Stimulated activated CD8-positive, alpha-beta memory T cell treated with anti-CD3 and anti-CD28 coated beads, Interleukin-15, amount 100 ng/mL, for 1 hour (primary cell): Measurements from ENCODE around the gene MIR17HG.

ENCODE experiments used
- DNase-seq: peaks from one replicate; pipeline ENCODE4 v3.0.0-alpha.2; 2020; ENCODE audit warnings: low read depth

The MIR17HG gene

DNA sequence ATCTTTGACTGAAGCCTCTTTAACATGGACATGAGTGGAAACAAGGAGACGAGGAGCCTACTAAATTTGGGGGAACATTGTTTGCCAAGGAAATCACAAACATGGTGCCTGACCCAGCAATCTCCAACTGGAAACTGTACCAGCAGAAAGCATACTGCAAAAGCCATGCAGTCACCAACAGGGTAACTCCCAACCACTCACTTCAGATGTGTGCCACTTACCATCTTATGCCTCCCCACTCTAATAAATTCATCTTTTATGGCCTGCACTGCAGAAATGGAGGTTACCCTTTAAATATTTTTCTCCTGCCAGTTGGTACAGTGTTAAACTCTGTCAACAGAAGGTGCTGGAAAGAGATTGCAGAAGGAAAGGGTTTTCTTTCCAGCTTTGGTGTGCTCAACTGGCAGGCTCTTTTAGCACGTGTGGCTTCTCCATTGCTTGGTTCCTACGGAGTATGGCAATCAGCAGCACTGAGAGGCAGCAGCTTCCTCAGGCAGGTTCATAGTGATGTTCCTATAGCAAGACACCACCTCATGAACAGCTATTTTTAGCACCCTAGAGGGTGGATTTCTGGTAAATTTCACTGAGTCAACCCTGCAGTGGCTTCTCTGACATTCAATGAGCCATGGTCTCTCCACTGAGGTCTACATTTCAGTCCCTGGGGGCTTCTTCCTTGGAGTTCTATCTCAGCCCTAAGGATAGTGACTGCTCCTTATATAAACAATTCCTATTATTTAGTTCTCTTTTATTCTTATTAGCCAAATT is 21.4 kb downstream of the MIR17HG start:
- DNase-seq: no peak

DNA sequence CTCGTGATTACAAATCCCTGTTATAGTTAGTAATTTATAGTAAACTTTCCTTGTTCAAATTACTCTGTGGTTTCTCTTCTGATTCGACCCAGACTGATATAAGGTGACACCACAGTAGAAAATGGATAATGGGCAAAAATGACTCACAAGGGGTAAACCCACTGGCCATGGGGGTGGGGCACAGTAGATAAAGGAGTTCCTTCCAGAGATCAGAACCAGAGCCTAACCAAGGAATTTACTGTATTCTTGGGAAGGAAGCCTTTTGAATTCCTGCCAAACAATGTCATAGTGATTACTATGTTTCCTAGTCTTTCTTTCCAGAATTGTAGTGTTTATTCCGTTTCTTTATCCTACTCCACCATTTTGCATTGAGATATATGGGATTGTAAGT is 21.9 kb downstream of the MIR17HG start:
- no peak for DNase-seq

DNA sequence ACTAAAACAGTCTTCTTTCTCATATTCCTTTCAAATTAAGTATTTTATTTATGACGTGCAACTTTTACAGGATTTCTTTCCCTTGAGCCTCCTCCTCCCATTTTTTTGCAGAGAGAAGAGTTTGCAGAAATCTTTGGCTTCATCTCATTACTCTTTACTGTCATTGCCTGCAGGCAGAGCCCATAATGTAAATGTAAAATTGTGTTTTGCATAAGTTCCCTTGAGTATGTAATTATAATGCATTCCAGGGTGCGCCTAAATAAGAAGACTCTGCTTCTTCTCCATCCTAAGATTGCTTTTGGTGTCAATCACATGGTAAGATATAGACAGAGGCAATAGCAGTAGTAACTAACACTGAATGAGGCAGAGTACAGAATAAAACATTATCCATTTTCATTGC is 23.0 kb downstream of the MIR17HG start:
- DNase-seq: no peak

DNA sequence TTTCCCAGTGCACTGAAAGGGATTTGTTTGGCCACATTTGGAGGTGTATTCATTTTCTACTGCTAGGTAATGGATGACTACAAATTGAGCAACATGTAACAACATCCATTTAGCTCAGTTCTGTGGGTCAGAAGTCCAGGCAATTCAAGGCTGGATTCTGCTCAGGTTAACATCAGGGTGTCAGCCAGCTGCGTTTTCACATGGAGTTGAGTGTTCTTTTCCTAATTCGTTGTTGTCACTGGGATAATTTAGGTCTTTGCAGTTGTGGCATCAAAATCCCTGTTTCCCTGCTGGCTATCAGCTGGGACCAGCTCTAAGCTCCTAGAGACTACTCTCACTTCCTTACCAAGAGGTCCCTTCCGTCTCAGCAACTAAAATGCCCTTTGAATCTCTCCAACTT is 25.4 kb downstream of the MIR17HG start:
- no peak for DNase-seq

DNA sequence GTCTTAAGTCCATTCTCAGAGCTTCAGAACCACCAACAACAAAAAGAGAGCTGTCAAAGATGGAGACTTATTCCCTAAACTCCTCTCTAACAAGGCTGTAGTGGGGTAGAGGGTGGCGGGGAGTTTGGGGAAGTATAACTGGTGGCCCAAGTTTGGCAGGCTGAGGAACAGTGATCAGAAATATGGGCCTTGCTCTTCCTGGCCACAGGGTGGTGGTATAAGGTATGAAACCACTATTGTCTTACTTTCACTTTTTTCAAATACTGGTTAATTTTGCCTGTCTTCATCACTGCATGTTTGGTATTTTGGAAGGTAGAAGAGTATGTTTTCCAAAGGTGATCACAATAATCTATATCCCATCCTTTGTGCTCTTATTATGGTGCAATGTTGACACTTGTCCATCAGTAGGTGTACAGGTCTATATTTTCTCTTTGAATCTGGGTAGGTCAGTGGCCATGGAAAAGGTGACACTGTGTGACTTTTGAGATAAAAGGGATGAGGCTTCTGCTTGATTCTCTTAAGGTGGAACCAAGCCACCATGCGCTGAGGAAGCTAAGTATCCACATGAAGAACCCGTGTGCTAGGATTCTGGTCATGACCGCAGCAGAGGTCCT is 27.7 kb downstream of the MIR17HG start:
- no peak for DNase-seq

DNA sequence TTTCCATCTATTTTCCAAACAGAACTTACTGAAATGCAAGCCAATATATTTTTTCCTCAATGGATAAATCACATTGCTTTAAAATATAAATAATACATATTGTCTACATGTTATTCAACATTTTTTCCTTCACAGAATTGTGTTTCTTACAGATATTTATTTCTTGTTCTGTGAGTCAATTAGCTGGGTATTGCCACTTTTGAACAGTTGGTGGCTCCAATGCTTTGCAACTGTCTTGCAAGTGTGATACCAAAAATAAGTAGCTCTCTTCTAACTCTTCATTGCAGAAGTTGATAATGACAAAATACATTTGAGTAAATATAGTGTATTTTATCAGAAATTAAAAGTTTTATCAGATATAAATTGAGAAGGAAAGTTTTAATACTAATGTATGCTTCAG is 33.9 kb downstream of the MIR17HG start:
- DNase-seq: no peak

DNA sequence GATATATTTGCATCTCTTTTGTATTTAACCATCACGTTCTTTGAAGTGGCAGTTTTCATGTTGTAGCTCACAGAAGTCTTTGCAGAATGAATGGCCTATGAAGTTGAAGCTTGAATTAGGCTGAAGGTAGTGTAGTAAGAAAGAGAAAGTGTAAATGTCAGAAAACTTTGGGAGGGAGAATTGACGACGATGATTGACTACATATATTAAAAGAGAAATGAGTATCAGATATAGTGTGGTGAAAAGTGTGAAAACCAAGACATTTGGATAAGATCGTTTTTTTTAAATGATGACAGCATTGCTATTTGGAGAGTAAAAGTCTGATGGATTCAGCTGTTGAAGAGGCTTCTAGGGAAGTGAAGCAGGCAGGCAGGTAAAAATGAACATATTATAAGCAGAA is 36.3 kb downstream of the MIR17HG start:
- no peak for DNase-seq

DNA sequence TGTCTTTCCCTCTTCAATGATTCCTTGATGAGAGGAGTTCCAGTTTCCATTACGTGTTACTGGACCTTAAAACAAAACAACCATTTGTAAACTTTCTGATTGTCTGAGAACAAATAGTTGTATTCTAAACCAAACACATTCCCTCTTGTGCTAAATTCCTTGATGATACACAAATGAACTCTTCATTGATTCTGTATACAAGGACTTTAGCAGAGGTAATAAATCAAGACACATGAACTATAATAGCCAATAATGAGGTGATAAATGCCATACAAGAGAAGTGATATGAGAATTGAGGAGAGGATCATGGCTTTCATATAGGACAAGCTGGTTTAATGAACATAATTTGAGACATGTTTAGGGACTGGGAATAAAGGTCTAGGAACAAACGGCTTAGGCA is 37.4 kb downstream of the MIR17HG start:
- no peak for DNase-seq

DNA sequence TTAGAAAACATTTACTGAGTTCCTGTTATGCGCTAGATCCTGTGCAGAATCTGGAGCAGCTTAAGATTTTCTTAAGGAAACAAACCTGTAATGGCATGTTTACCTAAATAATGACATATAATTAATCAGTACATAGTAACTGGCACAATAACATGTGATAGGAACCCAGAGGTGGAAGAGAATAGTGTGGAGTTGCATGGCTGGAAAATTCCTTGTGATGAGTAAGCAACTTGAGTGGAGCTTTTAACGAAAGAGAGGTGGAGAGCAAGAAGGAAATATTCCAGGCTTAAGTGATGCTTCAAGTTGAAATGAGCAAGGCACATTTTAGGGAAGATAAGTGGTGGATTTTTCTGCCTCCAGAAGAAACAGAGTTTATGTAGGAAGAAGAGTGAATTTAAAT is 41.7 kb downstream of the MIR17HG start:
- DNase-seq: no peak

DNA sequence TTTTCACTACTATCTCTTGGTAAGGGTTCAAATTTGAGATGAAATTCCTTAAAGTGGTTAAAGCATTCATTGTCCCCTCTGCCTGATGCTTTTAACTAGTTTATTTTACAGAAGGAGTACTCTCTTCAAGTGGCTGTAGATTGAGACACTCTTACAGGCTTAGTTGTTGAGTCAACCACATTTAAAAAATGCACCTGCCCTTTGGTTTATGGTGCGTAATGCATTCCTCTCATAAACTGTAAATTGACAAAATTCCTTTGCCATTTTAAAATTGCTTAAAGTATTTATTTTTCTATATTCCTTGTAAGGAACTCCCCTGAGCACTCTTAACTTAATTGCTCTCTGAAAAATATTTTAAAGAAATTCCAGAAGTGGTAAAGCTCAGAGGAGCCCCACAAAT is 50.1 kb downstream of the MIR17HG start:
- no peak for DNase-seq

DNA sequence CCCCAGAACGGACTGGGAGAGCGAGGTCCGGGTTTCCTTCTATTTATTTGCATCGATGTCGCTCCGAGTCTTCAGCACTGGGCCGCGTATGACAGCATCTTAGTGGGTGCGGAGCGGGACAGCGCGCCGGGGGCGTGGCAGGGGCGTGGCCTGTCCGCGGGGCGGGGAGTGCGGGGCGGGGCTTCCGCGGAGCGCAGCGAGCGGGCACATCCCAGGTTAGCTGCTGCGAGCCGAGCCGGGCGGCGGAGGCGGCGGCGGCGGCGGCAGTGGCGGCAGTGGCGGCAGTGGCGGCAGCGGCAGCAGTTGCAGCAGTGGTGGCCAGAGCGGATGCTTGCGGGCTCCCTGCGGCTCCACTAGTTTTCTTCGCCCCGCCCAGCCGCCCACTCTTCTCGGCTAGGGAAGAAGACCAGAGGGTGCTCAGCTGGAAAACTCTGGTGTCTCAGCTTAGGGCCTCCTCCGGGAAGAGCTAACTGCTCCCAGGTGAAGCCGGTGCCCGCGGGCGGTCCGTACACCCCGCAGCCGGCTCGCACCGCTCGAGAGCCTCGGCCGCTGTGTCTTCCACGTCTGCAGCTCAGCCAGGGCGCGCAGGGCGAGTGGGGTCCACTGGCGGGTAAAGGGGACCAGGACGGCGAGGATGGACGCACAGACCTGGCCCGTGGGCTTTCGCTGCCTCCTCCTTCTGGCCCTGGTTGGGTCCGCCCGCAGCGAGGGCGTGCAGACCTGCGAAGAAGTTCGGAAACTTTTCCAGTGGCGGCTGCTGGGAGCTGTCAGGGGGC is 51.1 kb downstream of the MIR17HG start, which contains the start of gene GPC5:
GPC5 (plus strand) TSS at position 209 of the 776 bp plus-strand sequence.
- peak; percentile 59 for DNase-seq

DNA sequence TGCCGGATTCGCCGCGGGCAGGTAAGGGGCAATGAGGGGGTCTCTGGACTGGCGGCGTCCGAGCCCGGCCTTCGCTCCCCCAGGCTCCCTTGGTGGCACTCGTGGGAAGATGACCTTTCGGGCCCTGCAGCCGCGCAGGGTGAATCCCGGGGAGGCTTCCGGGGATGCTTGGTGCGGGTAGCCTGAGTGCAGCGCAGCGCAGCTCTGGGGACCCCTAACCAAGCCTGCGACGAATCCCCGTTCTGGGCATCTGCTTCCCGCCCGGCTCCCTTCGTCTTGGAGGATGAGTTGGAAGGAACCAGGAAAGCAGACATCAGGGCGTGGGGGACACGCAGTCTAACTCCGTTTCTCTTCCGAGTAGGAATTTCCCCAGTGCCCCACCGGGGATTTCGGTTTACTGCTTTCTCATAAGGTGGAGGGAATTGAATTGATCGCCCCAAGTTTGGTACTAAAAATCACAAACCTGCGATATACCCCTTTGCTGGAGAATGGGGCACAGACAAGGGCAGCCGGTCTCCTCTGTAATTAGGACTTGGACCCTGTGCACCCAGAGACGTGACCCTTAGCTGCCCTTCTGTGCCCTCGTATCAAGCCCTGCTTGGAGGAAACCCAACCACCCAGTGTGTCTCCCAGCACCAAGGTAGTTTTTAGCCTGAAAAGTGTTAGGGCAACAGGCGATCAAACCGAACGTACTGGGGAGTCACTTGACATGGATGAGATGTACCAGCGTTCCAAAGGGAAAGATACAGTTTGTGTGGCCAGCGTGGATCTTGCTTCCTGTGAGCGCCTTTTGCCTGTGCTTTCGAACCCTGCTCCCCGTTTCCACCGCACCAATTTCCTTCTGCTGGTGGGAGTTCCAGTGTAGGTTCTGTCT is 51.9 kb downstream of the MIR17HG start:
- DNase-seq: no peak

DNA sequence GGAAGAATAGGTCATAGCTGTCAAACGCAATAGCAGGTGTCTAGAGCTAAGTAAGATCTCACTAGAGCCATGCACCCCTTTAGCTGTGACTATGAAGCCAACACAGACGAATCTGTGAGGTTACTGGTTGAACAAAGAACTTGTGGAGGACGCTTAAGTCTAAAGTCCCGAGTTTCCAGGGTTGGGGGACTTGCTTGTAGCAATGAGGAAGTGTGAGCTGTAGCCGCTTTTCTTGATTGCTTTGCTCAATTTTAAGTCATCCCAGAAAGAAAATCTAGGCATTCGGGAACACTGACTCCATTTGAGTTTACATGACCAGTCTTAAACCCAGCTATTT is 52.5 kb downstream of the MIR17HG start:
- DNase-seq: no peak

DNA sequence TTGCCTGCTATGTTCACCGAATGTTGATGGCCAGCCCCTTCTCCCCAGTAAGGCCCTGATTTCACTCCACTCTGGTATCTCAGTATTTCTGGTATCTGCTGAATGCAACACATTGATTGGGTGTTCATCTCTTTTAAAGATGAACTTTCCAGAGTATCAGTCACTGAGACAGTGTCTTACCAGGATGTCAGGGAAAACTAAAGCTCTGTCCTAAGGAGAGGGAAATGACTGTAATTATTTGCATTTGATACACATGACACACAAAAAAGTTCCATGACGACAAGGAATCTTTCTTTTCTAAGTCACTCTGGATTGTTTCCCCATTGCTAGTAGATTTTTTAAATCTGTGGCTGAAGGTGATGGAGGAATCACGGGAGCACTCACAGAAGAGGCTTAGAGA is 53.2 kb downstream of the MIR17HG start:
- DNase-seq: no peak

DNA sequence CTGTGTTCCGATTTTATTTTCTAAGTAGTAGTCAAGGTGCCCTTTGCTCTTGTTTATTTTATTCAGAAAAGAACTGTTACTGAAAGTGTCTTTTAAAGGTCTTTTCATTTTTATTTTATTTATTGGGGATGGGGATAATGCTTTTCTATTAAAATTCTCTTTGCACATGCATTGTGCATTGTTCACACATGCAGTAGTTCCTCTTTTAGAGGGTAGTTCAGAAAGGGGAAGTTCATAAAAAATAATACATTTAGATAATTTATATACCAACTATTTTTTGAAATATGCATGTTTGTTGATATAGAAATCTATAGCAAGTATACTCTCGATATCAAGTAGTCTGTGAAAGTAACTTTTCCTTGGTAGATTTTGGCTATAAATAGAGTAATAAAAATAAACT is 54.4 kb downstream of the MIR17HG start:
- no peak for DNase-seq
